ENCODE results near the gene GAS2L3. TPM values are rescaled to one million over a fixed set of nuclear protein-coding genes. Genes with fewer than 3 reads are reported as not detected.

The GAS2L3 gene
- total and polyA plus RNA-seq, 2 experiments from 2014 or later: 6.1 to 9.8 TPM

- Histone ChIP-seq H3K9me3 (ENCODE audit: low read depth) (no peaks in the 10 kb centered on the region), H3K4me1 (ENCODE audit: insufficient read depth) (no peaks in the 10 kb centered on the region), H3K79me2 (ENCODE audit: insufficient read depth) (no peaks in the 10 kb centered on the region), H2AFZ (no peak overlapping the region), H3K36me3 (ENCODE audit: low read depth) (no peaks in the 10 kb centered on the region), H3F3A (ENCODE audit: insufficient read depth) (no peaks in the 10 kb centered on the region), H3K9ac (no peak overlapping the region), H3K27me3 (replicated peaks; ENCODE audit: insufficient read depth) (no peaks in the 10 kb centered on the region), H3K9me2 (ENCODE audit: insufficient read depth) (no peaks in the 10 kb centered on the region), H3K4me3 (no peak overlapping the region), H3K4me2 (ENCODE audit: unreplicated experiment) (no peak overlapping the region), H3K27ac (no peak overlapping the region), H4K20me1 (ENCODE audit: insufficient read depth) (no peaks in the 10 kb centered on the region)
- no peak for TF ChIP-seq EZH2phosphoT487 (IDR thresholded peaks at IDR 0.05; ENCODE audit: insufficient read depth, low read depth)
- no peak for TF ChIP-seq EZH2 (IDR thresholded peaks at IDR 0.05; ENCODE audit: insufficient read depth, poor library complexity, severe bottlenecking)
- no peak for DNase-seq
- in situ Hi-C loops (cut with MboI): no loop called here
- WGBS, 2 experiments (ENCODE audit: low coverage in 1 of 2, low lambda C conversion rate in 2 of 2, missing lambda C conversion rate in 2 of 2): 69 to 80% methylated on average over 1 of the region's 1 CpG
Measured at GRCh38 chr12:100545092-100545491, 28.4 kb upstream of the GAS2L3 start.

- in situ Hi-C loops (cut with MboI): loop anchor here (10.0 kb wide), 1 partner anchor 309 kb away; no protein-coding TSS in a partner anchor
- Histone ChIP-seq H3K9me2 (ENCODE audit: insufficient read depth) (no peaks in the 10 kb centered on the region), H3K9ac (no peak overlapping the region), H3K27me3 (replicated peaks; ENCODE audit: insufficient read depth) (no peaks in the 10 kb centered on the region), H3K9me3 (ENCODE audit: low read depth) (no peaks in the 10 kb centered on the region), H4K20me1 (ENCODE audit: insufficient read depth) (no peaks in the 10 kb centered on the region), H3F3A (ENCODE audit: insufficient read depth) (no peaks in the 10 kb centered on the region), H3K27ac (no peak overlapping the region), H3K4me1 (ENCODE audit: insufficient read depth) (no peaks in the 10 kb centered on the region), H2AFZ (no peak overlapping the region; the same call in 1 of the 2 replicates), H3K4me2 (ENCODE audit: unreplicated experiment) (no peak overlapping the region), H3K4me3 (no peak overlapping the region), H3K36me3 (ENCODE audit: low read depth) (no peaks in the 10 kb centered on the region), H3K79me2 (ENCODE audit: insufficient read depth) (no peaks in the 10 kb centered on the region)
- peak; percentile 17 for DNase-seq
- 40 to 54% methylated on average over 3 of the region's 3 CpGs for WGBS, 2 experiments (ENCODE audit: low coverage in 1 of 2, low lambda C conversion rate in 2 of 2, missing lambda C conversion rate in 2 of 2)
- TF ChIP-seq EZH2phosphoT487 (IDR thresholded peaks at IDR 0.05; ENCODE audit: insufficient read depth, low read depth) (no peak), EZH2 (IDR thresholded peaks at IDR 0.05; ENCODE audit: insufficient read depth, poor library complexity, severe bottlenecking) (no peak)
Measured at GRCh38 chr12:100553936-100554335, 19.5 kb upstream of the GAS2L3 start.

- Histone ChIP-seq H3F3A (ENCODE audit: insufficient read depth) (no peaks in the 10 kb centered on the region), H3K9me2 (ENCODE audit: insufficient read depth) (no peaks in the 10 kb centered on the region), H3K27ac (no peak overlapping the region), H3K27me3 (replicated peaks; ENCODE audit: insufficient read depth) (no peaks in the 10 kb centered on the region), H3K4me3 (no peak overlapping the region), H3K9ac (no peak overlapping the region), H3K4me2 (ENCODE audit: unreplicated experiment) (no peak overlapping the region), H2AFZ (no peak overlapping the region; the same call in 1 of the 2 replicates), H3K4me1 (ENCODE audit: insufficient read depth) (no peaks in the 10 kb centered on the region), H3K9me3 (ENCODE audit: low read depth) (no peaks in the 10 kb centered on the region), H4K20me1 (ENCODE audit: insufficient read depth) (no peaks in the 10 kb centered on the region), H3K79me2 (ENCODE audit: insufficient read depth) (no peaks in the 10 kb centered on the region), H3K36me3 (ENCODE audit: low read depth) (no peaks in the 10 kb centered on the region)
- peak; percentile 90 for DNase-seq
- no peak for TF ChIP-seq EZH2phosphoT487 (IDR thresholded peaks at IDR 0.05; ENCODE audit: insufficient read depth, low read depth)
- in situ Hi-C loops (cut with MboI): loop anchor here (10.0 kb wide), 1 partner anchor 310 kb away; no protein-coding TSS in a partner anchor
- WGBS, 2 experiments (ENCODE audit: low coverage in 1 of 2, low lambda C conversion rate in 2 of 2, missing lambda C conversion rate in 2 of 2): 0% methylated on average over 1 of the region's 1 CpG
Measured at GRCh38 chr12:100554608-100555077, 18.8 kb upstream of the GAS2L3 start.

GRCh38 chr12:100555722-100556121 lies 17.8 kb upstream of the GAS2L3 start:
- Histone ChIP-seq H3K4me3 (no peak overlapping the region), H3K4me2 (ENCODE audit: unreplicated experiment) (no peak overlapping the region), H3F3A (ENCODE audit: insufficient read depth) (no peaks in the 10 kb centered on the region), H3K36me3 (ENCODE audit: low read depth) (no peaks in the 10 kb centered on the region), H3K4me1 (ENCODE audit: insufficient read depth) (no peaks in the 10 kb centered on the region), H3K27ac (no peak overlapping the region), H3K9me3 (ENCODE audit: low read depth) (no peaks in the 10 kb centered on the region), H2AFZ (peak overlapping the region; percentile 1; the same call in 1 of the 2 replicates), H4K20me1 (ENCODE audit: insufficient read depth) (no peaks in the 10 kb centered on the region), H3K79me2 (ENCODE audit: insufficient read depth) (no peaks in the 10 kb centered on the region), H3K9ac (no peak overlapping the region), H3K27me3 (replicated peaks; ENCODE audit: insufficient read depth) (no peaks in the 10 kb centered on the region), H3K9me2 (ENCODE audit: insufficient read depth) (no peaks in the 10 kb centered on the region)
- peak; percentile 30 for DNase-seq
- in situ Hi-C loops (cut with MboI): loop anchor here (10.0 kb wide), 1 partner anchor 311 kb away; no protein-coding TSS in a partner anchor
- TF ChIP-seq EZH2phosphoT487 (IDR thresholded peaks at IDR 0.05; ENCODE audit: insufficient read depth, low read depth) (no peak), EZH2 (IDR thresholded peaks at IDR 0.05; ENCODE audit: insufficient read depth, poor library complexity, severe bottlenecking) (no peak)
- WGBS, 2 experiments (ENCODE audit: low coverage in 1 of 2, low lambda C conversion rate in 2 of 2, missing lambda C conversion rate in 2 of 2): 6 to 8% methylated on average over 2 of the region's 2 CpGs
